K562 (cell line): ENCODE measurements around the gene STK11. TPM values are rescaled to one million over a fixed set of nuclear protein-coding genes. Genes with fewer than 3 reads are reported as not detected.

Source experiments
- BMI1 ChIP-seq: fragments of 150-350 bp; IDR thresholded peaks from 2 replicates; pipeline ENCODE4 v1.6.1; 2014; ENCODE audit warnings: low read length
- COPS2 ChIP-seq: fragments of 450-650 bp; conservative IDR thresholded peaks from 2 replicates; pipeline ENCODE4 v1.6.1; 2016; ENCODE audit warnings: mild to moderate bottlenecking, moderate library complexity
- ERF ChIP-seq: fragments of 450-650 bp; formaldehyde crosslinking; IDR thresholded peaks from 2 replicates; pipeline ENCODE4 v1.4.0; 2020; ENCODE audit warnings: mild to moderate bottlenecking, mixed read lengths
- ETV5 ChIP-seq: sonication (generic); formaldehyde crosslinking; IDR thresholded peaks from 2 replicates; pipeline ENCODE4 v1.4.0; 2020; ENCODE audit warnings: low read depth, mild to moderate bottlenecking, missing genetic modification reagents
- GATAD2A ChIP-seq: fragments of 450-650 bp; IDR thresholded peaks from 2 replicates; pipeline ENCODE4 v1.6.1; 2017
- HLTF ChIP-seq: fragments of 450-650 bp; IDR thresholded peaks from 2 replicates; pipeline ENCODE4 v1.6.1; 2016
- HNRNPK ChIP-seq: fragments of 200-400 bp; formaldehyde crosslinking; IDR thresholded peaks from one replicate; pipeline ENCODE4 v1.6.1; 2018; ENCODE audit warnings: mild to moderate bottlenecking, low read depth, low read length; ENCODE audit not compliant: poor library complexity, severe bottlenecking
- NCOA2 ChIP-seq, 2 experiments: fragments of 450-650 bp; IDR thresholded peaks; 2 replicates each; pipeline ENCODE4 v1.6.1; 2018; ENCODE audit warnings: mild to moderate bottlenecking in 2 of 2, moderate library complexity in 1 of 2; ENCODE audit not compliant: partially characterized antibody in 2 of 2
- POLR2B ChIP-seq: fragments of 450-650 bp; IDR thresholded peaks from 2 replicates; pipeline ENCODE4 v1.6.1; 2018; ENCODE audit warnings: low read depth; ENCODE audit not compliant: partially characterized antibody
- PYGO2 ChIP-seq: fragments of 450-650 bp; IDR thresholded peaks from 2 replicates; pipeline ENCODE4 v1.6.1; 2016; ENCODE audit warnings: mild to moderate bottlenecking, missing genetic modification characterization, moderate library complexity, missing compliant biosample characterization
- SMARCA4 ChIP-seq: fragments of 450-650 bp; IDR thresholded peaks from 2 replicates; pipeline ENCODE4 v1.6.1; 2016
- SNRNP70 ChIP-seq: fragments of 200-400 bp; formaldehyde crosslinking; optimal IDR thresholded peaks from 2 replicates; pipeline ENCODE3; 2017; ENCODE audit warnings: low read depth, low read length
- SOX6 ChIP-seq: fragments of 450-650 bp; IDR thresholded peaks from 2 replicates; pipeline ENCODE4 v1.6.1; 2014; ENCODE audit warnings: mild to moderate bottlenecking
- SRSF1 ChIP-seq: fragments of 200-400 bp; formaldehyde crosslinking; IDR thresholded peaks from 2 replicates; pipeline ENCODE4 v1.6.1; 2017; ENCODE audit warnings: mild to moderate bottlenecking, low read depth, low read length, moderate library complexity
- STAT5A ChIP-seq: IDR thresholded peaks from 2 replicates; pipeline ENCODE4 v1.6.1; 2012; ENCODE audit warnings: low read length, inconsistent platforms, borderline replicate concordance
- TAL1 ChIP-seq: fragments of 450-650 bp; IDR thresholded peaks from 2 replicates; pipeline ENCODE4 v1.6.1; 2016; ENCODE audit warnings: mild to moderate bottlenecking
- TRIM24 ChIP-seq, 2 experiments: fragments of 450-650 bp; IDR thresholded peaks; 2 replicates each; pipeline ENCODE4 v1.6.1; 2016
- ZNF133 ChIP-seq: fragments of 250-450 bp; sonication (Bioruptor Pico); IDR thresholded peaks from 2 replicates; pipeline ENCODE4 v1.4.0; 2020; ENCODE audit warnings: mild to moderate bottlenecking
- ZNF384 ChIP-seq: IDR thresholded peaks from 2 replicates; pipeline ENCODE4 v1.6.1; 2012; ENCODE audit warnings: low read depth, low read length, improper control_type of control experiment
- ZNF699 ChIP-seq: fragments of 250-450 bp; sonication (Bioruptor Pico); IDR thresholded peaks from 2 replicates; pipeline ENCODE4 v1.8.0; 2021; ENCODE audit warnings: mild to moderate bottlenecking, moderate library complexity; ENCODE audit not compliant: insufficient replicate concordance
- polyA plus RNA-seq, 8 experiments: library from polyadenylated mRNA; depleted of rRNA in 4 of 8; stranded (reverse) in 5 of 8; unstranded in 3 of 8; fragments of >200 nt; fragmentation: Nextera tagmentation in 2 of 8; fragmentation: Illumina TruSeq in 1 of 8; extraction: Ambion mirVana in 2 of 8; extraction: Trizol in 1 of 8; gene quantifications; 2 replicates each; pipeline versions ENCODE4 v1.2.1 to v1.2.3, GENCODE V29; 2011 to 2014; ENCODE audit warnings: inconsistent platforms in 1 of 8, missing spikeins in 1 of 8
- total RNA-seq, 7 experiments: library from RNA; depleted of rRNA in 6 of 7; stranded (reverse); fragments of >200 nt in 6 of 7; fragmentation: Illumina TruSeq in 2 of 7; extraction: Trizol in 2 of 7; gene quantifications; 2 replicates each; pipeline versions ENCODE4 v1.2.1 to v1.2.3, GENCODE V29; 2011 to 2021; ENCODE audit warnings: low replicate concordance in 1 of 7
- TF ChIP-seq, protein P1 (sequence below): fragments of 450-650 bp; IDR thresholded peaks from 2 replicates; pipeline ENCODE4 v1.6.1; 2018; ENCODE audit not compliant: partially characterized antibody
- TF ChIP-seq, protein P2 (sequence below): fragments of 450-650 bp; formaldehyde crosslinking; IDR thresholded peaks from 2 replicates; pipeline ENCODE4 v1.4.0; 2020; ENCODE audit warnings: mild to moderate bottlenecking, moderate library complexity
- TF ChIP-seq, protein P3 (sequence below): fragments of 450-650 bp; IDR thresholded peaks from one replicate; pipeline ENCODE4 v1.6.1; 2018; ENCODE audit warnings: mild to moderate bottlenecking, moderate library complexity; ENCODE audit not compliant: partially characterized antibody
- TF ChIP-seq, protein P4 (sequence below): fragments of 250-450 bp; sonication (Bioruptor Pico); IDR thresholded peaks from 2 replicates; pipeline ENCODE4 v1.4.0; 2020; ENCODE audit warnings: mild to moderate bottlenecking

STK11 gene
- total and polyA plus RNA-seq, 9 of the 15 experiments (the other 6 are each of a cell fraction or from before 2014, with no cell fraction given): 0.15 to 96.5 (median 31.7) TPM

DNA sequence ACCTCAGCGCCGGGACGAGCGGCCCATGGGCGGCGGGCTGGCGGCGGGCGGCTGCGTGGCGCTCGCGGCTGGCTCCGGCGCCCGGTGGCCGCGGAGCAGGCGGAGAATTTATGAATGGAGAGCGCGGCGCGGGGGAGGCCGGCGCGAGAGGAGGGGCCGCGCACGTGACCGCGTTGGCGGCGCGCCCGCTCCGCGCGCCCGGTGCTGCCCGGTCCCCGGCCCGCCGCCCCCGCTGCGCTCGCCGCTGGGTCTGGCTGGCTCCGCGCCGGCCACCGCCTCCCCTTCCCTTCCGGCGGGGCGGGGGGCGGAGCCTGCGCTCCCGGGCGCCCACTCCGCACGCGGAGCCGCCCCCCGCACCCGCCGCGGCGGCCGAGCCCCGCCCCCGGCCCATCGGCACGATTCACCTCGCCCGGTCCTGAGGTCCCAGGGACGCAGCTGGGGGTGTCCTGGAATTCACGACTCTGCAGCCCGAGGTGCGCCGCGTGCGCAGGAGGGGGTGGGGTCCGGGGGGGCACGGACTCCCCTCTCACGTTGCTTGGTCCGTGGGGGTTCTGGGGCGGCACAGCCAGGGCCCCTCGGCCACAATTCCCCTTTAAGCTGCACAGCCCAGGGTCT, 32.3 kb downstream of the STK11 start, which contains the start of gene CBARP (continued):
- TF ChIP-seq, protein P1, sequence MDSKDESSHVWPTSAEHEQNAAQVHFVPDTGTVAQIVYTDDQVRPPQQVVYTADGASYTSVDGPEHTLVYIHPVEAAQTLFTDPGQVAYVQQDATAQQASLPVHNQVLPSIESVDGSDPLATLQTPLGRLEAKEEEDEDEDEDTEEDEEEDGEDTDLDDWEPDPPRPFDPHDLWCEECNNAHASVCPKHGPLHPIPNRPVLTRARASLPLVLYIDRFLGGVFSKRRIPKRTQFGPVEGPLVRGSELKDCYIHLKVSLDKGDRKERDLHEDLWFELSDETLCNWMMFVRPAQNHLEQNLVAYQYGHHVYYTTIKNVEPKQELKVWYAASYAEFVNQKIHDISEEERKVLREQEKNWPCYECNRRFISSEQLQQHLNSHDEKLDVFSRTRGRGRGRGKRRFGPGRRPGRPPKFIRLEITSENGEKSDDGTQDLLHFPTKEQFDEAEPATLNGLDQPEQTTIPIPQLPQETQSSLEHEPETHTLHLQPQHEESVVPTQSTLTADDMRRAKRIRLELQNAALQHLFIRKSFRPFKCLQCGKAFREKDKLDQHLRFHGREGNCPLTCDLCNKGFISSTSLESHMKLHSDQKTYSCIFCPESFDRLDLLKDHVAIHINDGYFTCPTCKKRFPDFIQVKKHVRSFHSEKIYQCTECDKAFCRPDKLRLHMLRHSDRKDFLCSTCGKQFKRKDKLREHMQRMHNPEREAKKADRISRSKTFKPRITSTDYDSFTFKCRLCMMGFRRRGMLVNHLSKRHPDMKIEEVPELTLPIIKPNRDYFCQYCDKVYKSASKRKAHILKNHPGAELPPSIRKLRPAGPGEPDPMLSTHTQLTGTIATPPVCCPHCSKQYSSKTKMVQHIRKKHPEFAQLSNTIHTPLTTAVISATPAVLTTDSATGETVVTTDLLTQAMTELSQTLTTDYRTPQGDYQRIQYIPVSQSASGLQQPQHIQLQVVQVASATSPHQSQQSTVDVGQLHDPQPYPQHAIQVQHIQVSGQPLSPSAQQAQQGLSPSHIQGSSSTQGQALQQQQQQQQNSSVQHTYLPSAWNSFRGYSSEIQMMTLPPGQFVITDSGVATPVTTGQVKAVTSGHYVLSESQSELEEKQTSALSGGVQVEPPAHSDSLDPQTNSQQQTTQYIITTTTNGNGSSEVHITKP: no peak
- TF ChIP-seq HNRNPK (no peak), ZNF133 (CRISPR knock-in tag) (no peak), STAT5A (no peak), SMARCA4 (no peak), BMI1 (no peak), SOX6 (no peak), ERF (CRISPR knock-in tag) (0 out of 2 replicates have a peak, but pooled peaks have one; percentile 11), ETV5 (CRISPR knock-in tag) (no peak), POLR2B (no peak), TRIM24 (IDR thresholded peaks at IDR 0.05) (no peak), HLTF (no peak), TAL1 (no peak), GATAD2A (no peak), PYGO2 (tag) (no peak), ZNF699 (no peak), COPS2 (no peak), NCOA2 (IDR thresholded peaks at IDR 0.05; ENCODE audit: partially characterized antibody in 2 of 2) (no peak), ZNF384 (no peak), SRSF1 (no peak), SNRNP70 (no peak)
- TF ChIP-seq, protein P2, sequence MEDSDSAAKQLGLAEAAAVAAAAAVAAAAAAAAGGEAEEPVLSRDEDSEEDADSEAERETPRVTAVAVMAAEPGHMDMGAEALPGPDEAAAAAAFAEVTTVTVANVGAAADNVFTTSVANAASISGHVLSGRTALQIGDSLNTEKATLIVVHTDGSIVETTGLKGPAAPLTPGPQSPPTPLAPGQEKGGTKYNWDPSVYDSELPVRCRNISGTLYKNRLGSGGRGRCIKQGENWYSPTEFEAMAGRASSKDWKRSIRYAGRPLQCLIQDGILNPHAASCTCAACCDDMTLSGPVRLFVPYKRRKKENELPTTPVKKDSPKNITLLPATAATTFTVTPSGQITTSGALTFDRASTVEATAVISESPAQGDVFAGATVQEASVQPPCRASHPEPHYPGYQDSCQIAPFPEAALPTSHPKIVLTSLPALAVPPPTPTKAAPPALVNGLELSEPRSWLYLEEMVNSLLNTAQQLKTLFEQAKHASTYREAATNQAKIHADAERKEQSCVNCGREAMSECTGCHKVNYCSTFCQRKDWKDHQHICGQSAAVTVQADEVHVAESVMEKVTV (CRISPR knock-in tag): no peak
- TF ChIP-seq, protein P3, sequence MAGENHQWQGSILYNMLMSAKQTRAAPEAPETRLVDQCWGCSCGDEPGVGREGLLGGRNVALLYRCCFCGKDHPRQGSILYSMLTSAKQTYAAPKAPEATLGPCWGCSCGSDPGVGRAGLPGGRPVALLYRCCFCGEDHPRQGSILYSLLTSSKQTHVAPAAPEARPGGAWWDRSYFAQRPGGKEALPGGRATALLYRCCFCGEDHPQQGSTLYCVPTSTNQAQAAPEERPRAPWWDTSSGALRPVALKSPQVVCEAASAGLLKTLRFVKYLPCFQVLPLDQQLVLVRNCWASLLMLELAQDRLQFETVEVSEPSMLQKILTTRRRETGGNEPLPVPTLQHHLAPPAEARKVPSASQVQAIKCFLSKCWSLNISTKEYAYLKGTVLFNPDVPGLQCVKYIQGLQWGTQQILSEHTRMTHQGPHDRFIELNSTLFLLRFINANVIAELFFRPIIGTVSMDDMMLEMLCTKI: no peak
- TF ChIP-seq, protein P4, sequence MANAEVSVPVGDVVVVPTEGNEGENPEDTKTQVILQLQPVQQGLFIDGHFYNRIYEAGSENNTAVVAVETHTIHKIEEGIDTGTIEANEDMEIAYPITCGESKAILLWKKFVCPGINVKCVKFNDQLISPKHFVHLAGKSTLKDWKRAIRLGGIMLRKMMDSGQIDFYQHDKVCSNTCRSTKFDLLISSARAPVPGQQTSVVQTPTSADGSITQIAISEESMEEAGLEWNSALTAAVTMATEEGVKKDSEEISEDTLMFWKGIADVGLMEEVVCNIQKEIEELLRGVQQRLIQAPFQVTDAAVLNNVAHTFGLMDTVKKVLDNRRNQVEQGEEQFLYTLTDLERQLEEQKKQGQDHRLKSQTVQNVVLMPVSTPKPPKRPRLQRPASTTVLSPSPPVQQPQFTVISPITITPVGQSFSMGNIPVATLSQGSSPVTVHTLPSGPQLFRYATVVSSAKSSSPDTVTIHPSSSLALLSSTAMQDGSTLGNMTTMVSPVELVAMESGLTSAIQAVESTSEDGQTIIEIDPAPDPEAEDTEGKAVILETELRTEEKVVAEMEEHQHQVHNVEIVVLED: peak; percentile 33; the same call in 1 of the 2 replicates
